HG03558 (cell line): ENCODE measurements around the gene THAP4.

ENCODE experiments used
- ATAC-seq: cut with Tn5 transposase; IDR thresholded peaks from one replicate; pipeline ENCODE4 v1.9.1; 2021; ENCODE audit warnings: moderate number of reproducible peaks; ENCODE audit not compliant: unreplicated experiment; ENCODE audit errors: extremely low read depth

Gene THAP4

GRCh38 chr2:241641631-241642030 lies 4.7 kb upstream of the THAP4 start:
- no peak for ATAC-seq

DNA sequence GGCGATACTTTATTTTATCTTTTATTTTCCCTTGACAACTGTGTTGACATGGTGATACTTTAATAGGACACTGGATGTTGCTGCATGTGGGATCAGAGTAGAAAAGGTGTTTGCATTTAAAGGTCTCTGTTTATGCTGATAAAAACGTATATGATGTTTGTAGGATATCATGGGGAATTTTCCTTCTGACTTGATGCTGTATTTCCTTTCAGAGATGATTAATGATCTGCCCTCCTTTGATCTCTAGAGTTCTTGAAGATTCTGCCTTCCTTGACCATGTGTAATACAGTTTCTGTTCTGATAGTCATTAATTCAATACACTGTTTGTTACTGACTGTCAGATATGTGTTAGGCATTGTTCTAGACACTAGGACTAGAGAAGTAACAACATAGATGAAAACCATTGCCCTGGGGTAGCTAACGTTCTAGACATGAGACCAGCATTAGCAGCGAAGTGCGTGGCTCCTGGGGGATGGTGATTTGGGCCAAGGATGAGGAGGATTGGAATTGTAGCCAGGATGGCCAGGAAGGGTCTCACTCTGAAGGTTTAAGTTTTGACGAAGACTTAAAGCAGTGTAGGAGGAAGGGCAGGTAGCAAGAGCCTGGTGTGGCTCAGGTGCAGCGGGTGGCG lies 3.3 kb upstream of the THAP4 start:
- no peak for ATAC-seq

- no peak for ATAC-seq
Observed at GRCh38 chr2:241639385-241639784, 2.4 kb upstream of the THAP4 start.

GRCh38 chr2:241638940-241639339 lies 2.0 kb upstream of the THAP4 start:
- ATAC-seq: no peak

- ATAC-seq: peak; percentile 14
Observed at GRCh38 chr2:241637795-241638660, 1.1 kb upstream of the THAP4 start.

DNA sequence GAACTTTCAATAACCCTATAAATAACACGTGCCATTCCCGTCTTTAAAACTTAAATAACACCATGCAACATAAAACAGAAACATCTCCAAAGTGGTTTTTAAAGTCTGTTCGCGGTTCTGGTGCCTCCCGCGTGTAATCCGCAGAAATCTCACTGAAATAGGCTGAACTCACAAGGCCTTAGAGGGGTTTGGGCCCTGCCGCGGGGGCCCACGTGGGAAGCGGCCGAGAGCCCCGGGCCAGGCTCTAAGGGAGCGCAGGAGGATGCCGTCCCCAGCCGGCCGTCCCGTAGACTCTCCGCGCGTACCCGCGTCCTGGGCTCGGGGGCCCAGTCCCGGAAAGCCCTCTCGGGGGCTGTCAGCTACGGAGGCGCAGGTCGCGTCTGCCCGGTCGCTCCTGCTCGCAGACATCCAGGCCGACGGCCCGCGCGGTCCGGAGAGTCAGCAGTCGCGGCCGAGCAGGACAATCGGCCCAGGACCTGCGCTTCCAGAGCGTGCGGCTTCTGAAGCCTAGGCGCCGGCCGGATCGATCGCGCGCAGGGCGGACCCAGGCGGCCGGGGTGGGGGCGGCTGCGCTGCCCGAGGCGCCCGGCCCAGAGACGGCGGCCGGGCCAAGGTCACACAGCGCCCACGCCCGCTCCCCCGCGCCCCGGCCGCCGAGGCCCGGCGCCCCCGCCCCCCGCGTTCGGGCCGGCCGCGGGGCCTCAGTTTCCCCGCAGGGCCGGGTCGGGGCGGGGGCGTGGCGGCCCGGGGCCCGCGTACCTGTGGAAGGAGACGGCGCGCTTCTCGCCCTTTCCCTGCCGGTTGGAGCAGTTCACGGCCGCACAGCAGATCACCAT lies 558 bp downstream of the THAP4 start:
- no peak for ATAC-seq

- ATAC-seq: no peak
Observed at GRCh38 chr2:241635756-241636155, 1.2 kb downstream of the THAP4 start.

DNA sequence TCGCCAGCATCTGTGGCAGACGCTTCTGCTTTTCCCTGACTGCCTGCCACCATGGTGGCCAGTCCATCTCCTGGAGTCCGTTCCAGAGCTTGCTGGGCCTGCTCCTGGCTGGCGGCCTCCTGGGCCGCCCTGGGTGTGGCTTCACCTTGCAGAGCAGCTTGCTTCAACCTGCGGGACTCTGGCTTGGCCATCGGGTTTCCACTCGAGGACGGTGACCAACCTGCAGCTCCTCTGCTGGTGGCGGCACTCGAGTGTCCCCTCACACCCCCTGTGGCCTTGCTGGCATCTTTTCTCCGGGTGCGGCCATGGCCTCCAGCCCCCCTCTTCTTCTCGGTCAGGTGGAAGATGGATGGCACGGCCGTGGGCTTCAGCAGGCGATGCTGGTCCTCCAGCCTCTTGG lies 3.4 kb downstream of the THAP4 start:
- no peak for ATAC-seq

- no peak for ATAC-seq
Observed at GRCh38 chr2:241632478-241633325, 4.3 kb downstream of the THAP4 start.

DNA sequence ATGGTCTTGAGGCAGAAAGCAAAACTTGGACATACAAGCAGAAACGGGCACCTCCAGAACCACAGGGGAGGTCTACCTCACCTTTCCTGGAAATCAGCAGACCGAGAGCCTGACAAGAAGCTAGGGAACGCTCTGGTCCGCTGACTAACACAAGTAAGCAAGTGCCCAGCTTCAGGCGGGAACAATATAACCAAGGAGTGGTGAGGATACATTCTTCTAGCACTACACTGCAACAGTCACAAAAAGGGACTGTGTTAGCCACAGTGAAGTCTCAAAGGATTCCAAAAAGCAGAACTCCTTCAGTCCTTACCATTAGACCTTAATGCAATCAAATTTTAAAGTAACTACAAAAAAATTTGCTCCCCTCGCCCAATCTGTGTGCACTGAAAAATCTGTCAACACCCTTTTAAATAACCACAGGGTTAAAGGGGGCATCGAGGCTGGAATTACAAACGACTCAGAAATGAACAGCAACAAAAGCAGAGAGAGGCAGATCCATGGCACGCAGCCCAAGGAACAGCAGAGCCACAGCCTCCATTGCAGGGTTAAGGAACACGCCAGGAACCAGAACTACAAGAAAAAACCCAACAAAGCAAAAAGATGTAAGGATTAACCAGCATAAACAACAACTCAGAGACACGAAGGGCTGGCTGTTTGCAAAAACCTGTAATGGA lies 7.1 kb downstream of the THAP4 start:
- ATAC-seq: no peak

GRCh38 chr2:241627675-241628074 lies 9.3 kb downstream of the THAP4 start:
- ATAC-seq: no peak

- no peak for ATAC-seq
Observed at GRCh38 chr2:241620419-241620769, 16.6 kb downstream of the THAP4 start.

GRCh38 chr2:241619597-241620418 lies 17.1 kb downstream of the THAP4 start:
- no peak for ATAC-seq

- no peak for ATAC-seq
Observed at GRCh38 chr2:241618829-241619228, 18.1 kb downstream of the THAP4 start.

DNA sequence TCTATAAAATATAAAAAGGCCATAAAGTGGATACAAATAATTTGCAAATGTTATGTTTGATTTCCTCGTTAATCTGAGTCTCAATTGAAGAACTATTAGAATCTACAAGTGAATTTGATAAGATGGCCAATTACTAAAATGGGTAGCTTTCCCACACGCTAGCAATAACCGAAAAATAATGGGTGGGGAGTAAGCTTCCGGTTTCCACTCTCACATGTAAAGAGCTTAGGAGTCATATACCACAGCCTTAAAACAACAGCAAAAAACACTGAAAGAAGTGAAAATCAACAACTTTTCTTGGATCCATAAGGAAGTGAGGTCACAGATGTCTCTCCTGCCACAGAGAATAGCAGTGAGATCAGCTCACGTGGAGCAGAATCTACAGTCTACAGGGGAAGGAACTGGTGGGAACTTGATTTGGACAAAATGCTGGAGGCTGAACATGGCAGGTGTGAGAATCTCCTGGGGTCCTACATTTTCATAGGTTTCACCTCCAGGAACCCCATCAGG lies 18.6 kb downstream of the THAP4 start:
- no peak for ATAC-seq

GRCh38 chr2:241617431-241618154 lies 19.4 kb downstream of the THAP4 start:
- ATAC-seq: no peak

DNA sequence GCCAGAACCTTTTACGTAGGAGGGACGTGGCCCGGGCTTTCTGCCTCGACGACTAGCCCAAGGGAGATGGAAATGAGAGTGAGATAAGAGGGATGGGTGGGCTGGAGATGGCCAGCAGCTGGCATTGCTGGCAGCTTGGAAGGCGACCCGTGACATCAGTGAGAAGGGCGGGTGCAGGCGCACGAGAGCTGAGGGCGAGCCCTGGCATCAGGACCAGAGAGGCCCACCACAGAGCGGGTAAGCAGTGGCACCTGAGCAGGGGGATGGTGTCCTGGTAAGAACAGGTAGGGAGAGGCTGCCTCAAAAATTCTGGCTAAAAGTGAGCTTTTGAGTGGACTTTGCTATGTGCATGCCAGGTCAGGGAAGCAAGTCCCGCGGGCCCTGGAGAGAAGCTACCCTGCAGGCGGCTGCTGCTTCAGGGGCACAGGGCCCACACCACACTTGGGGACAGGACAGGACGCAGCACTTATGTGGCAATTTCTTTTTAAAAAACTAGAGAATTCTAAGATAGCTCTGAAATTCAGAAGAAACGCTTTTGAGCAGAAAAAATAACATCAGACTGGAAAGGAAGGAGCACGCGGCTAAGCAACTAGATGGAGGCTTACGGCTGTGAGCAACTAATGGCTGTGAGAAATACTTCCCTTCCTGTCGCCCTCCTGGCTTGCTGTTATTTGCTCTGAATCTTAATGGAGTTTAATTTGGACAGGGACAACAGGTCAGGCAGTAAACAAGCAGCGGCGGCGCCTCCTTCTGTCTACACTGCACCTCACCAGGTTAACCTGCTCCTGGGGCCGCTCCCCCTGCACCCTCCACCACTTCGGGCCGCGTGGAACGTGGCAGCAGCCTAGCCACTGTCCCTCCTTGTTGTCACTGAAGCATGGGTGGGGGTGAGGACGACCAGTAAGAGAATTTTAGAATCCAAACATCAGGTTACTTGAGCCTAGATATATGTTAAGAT lies 20.5 kb downstream of the THAP4 start:
- no peak for ATAC-seq
